ENCODE results near the gene ARHGAP15.

DNA sequence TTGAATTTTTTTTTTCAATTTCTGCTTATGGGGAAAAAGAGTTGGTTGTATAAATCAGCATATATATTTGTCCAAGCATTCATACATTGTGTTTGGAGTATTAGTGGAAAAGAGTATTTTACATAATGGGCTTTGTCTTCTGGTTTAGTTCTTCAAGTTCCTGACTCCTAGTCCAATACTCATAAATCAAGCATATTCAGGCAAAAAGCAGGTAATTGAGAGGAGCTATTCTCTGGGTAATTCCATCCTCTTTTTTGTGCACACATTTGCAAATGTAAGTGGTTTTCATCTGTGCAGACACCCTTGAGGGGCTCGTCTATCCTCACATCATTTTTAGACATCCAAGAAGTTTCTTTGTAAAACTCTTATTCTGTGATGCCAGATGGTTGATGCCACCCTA is 337.2 kb downstream of the ARHGAP15 start:
- TF ChIP-seq, protein P1, sequence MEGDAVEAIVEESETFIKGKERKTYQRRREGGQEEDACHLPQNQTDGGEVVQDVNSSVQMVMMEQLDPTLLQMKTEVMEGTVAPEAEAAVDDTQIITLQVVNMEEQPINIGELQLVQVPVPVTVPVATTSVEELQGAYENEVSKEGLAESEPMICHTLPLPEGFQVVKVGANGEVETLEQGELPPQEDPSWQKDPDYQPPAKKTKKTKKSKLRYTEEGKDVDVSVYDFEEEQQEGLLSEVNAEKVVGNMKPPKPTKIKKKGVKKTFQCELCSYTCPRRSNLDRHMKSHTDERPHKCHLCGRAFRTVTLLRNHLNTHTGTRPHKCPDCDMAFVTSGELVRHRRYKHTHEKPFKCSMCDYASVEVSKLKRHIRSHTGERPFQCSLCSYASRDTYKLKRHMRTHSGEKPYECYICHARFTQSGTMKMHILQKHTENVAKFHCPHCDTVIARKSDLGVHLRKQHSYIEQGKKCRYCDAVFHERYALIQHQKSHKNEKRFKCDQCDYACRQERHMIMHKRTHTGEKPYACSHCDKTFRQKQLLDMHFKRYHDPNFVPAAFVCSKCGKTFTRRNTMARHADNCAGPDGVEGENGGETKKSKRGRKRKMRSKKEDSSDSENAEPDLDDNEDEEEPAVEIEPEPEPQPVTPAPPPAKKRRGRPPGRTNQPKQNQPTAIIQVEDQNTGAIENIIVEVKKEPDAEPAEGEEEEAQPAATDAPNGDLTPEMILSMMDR (IDR thresholded peaks at IDR 0.05; ENCODE audit: low read length): no peak
- no peak for TF ChIP-seq EZH2 (IDR thresholded peaks at IDR 0.05; ENCODE audit: borderline replicate concordance, low read length)
